HepG2 (cell line): ENCODE data around the gene C2CD3. TPM values are rescaled to one million over a fixed set of nuclear protein-coding genes. Genes with fewer than 3 reads are reported as not detected.

Experiments used
- ATAC-seq: fragments of 200-7000 bp; cut with Tn5 transposase; 3 replicates; pipeline ENCODE4 v1.9.1; 2020; ENCODE audit warnings: mild to moderate bottlenecking, moderate library complexity
- BruUV-seq: library from RNA; stranded (reverse); fragments of 400-500 nt; replicated peaks from 2 replicates; lab custom pipeline; 2021; lab: Mats Ljungman, UMichigan
- CTCF ChIA-PET: fragments of 300-600 bp; formaldehyde crosslinking; extraction: SDS; loops from one replicate; lab custom pipeline; 2021; ENCODE audit warnings: low total read pairs, inconsistent platforms, low intra/inter-chr PET ratio; lab: Yijun Ruan, JAX
- POLR2A ChIA-PET: fragments of 350-600 bp; sonication (Branson Sonifier 250); formaldehyde crosslinking; loops from one replicate; lab custom pipeline; 2020; ENCODE audit warnings: antibody characterized with exemption, inconsistent platforms; lab: Yijun Ruan, JAX
- DNase-seq: peaks from one replicate; pipeline ENCODE4 v3.0.0-alpha.2; 2015; ENCODE audit warnings: low spot score
- FAIRE-seq: peaks from 3 replicates; lab custom pipeline; 2011; peaks lifted over from hg19 to GRCh38; lab: Jason Lieb, UNC
- H2AFZ ChIP-seq: one replicate; pipeline ENCODE4 v1.6.1; 2011; ENCODE audit warnings: low read length, inconsistent platforms
- H3K27ac ChIP-seq: fragments of 300-600 bp; 3 replicates; pipeline ENCODE4 v1.8.0; 2011; ENCODE audit warnings: mixed run types, mild to moderate bottlenecking, mixed read lengths, low read length, inconsistent platforms; ENCODE audit not compliant: insufficient read depth; ENCODE audit errors: extremely low read length
- H3K27me3 ChIP-seq, 2 experiments: fragments of 200-600 bp in 1 of 2; 2 replicates in 1 of 2; 3 replicates in 1 of 2; pipeline versions ENCODE4 v1.6.0 to v1.8.0; 2011; ENCODE audit warnings: low read length in 2 of 2, mild to moderate bottlenecking in 2 of 2, moderate library complexity in 2 of 2, inconsistent platforms in 1 of 2; ENCODE audit not compliant: insufficient read depth in 2 of 2, control insufficient read depth in 1 of 2
- H3K36me3 ChIP-seq, 2 experiments: fragments of 200-600 bp in 1 of 2; replicated peaks in 1 of 2; 2 replicates in 1 of 2; 3 replicates in 1 of 2; pipeline versions ENCODE4 v1.5.1 to v1.8.0; 2011; ENCODE audit warnings: low read length in 2 of 2, inconsistent platforms in 1 of 2; ENCODE audit not compliant: insufficient read depth in 2 of 2, control insufficient read depth in 1 of 2
- H3K4me1 ChIP-seq: 2 replicates; pipeline ENCODE4 v1.5.1; 2012; ENCODE audit warnings: low read length, inconsistent platforms; ENCODE audit not compliant: insufficient read depth
- H3K4me2 ChIP-seq: 2 replicates; pipeline ENCODE4 v1.6.0; 2011; ENCODE audit warnings: low read depth, low read length, inconsistent platforms
- H3K4me3 ChIP-seq, 3 experiments: fragments of 200-600 bp in 1 of 3; sonication (generic), shearing (Covaris generic) in 1 of 3; replicated peaks in 1 of 3; 2 replicates each; pipeline ENCODE4 v1.5.1; 2011 to 2016; ENCODE audit warnings: low read length in 3 of 3, inconsistent platforms in 2 of 3, low read depth in 2 of 3, mild to moderate bottlenecking in 2 of 3, control low read depth in 1 of 3, mixed read lengths in 1 of 3; ENCODE audit not compliant: insufficient read depth in 1 of 3
- H3K79me2 ChIP-seq: one replicate; pipeline ENCODE4 v1.6.1; 2011; ENCODE audit warnings: low read length, inconsistent platforms; ENCODE audit not compliant: insufficient read depth
- H3K9ac ChIP-seq: 2 replicates; pipeline ENCODE4 v1.6.0; 2011; ENCODE audit warnings: mild to moderate bottlenecking, low read depth, low read length, inconsistent platforms; ENCODE audit not compliant: insufficient read depth
- H3K9me3 ChIP-seq: 2 replicates; pipeline ENCODE4 v1.5.1; 2012; ENCODE audit warnings: mild to moderate bottlenecking, low read length
- H4K20me1 ChIP-seq: 2 replicates; pipeline ENCODE4 v1.6.0; 2011; ENCODE audit warnings: inconsistent platforms, mild to moderate bottlenecking, low read length, moderate library complexity; ENCODE audit not compliant: insufficient read depth
- ADNP ChIP-seq: sonication (generic); formaldehyde crosslinking; IDR thresholded peaks from 2 replicates; pipeline ENCODE4 v1.4.0; 2020; ENCODE audit warnings: missing genetic modification reagents
- ATF7 ChIP-seq, 2 experiments: fragments of 450-650 bp in 1 of 2; sonication (generic) in 1 of 2; formaldehyde crosslinking in 1 of 2; IDR thresholded peaks; 2 replicates each; pipeline versions ENCODE4 v1.4.0 to v1.6.1; 2016 to 2020; ENCODE audit warnings: antibody characterized with exemption in 1 of 2, mild to moderate bottlenecking in 1 of 2, missing genetic modification reagents in 1 of 2
- ATF7-NPFF ChIP-seq: sonication (generic); formaldehyde crosslinking; IDR thresholded peaks from 2 replicates; pipeline ENCODE4 v1.8.1; 2023; ENCODE audit warnings: mild to moderate bottlenecking, low read depth, missing genetic modification reagents, moderate library complexity
- ATRX ChIP-seq: sonication (generic); formaldehyde crosslinking; IDR thresholded peaks from 2 replicates; pipeline ENCODE4 v1.4.0; 2020; ENCODE audit warnings: missing genetic modification reagents, borderline replicate concordance
- HDAC1 ChIP-seq: sonication (generic); formaldehyde crosslinking; IDR thresholded peaks from 2 replicates; pipeline ENCODE4 v1.5.1; 2020; ENCODE audit warnings: mild to moderate bottlenecking, missing genetic modification reagents
- HNF4A ChIP-seq: sonication (generic); formaldehyde crosslinking; IDR thresholded peaks from 2 replicates; pipeline ENCODE4 v1.4.0; 2020; ENCODE audit warnings: missing genetic modification reagents
- HNF4G ChIP-seq, 2 experiments: sonication (generic) in 1 of 2; formaldehyde crosslinking in 1 of 2; IDR thresholded peaks; 2 replicates each; pipeline versions ENCODE4 v1.4.0 to v1.6.1; 2011 to 2020; ENCODE audit warnings: borderline replicate concordance in 2 of 2, low read depth in 2 of 2, mild to moderate bottlenecking in 2 of 2, low read length in 1 of 2, missing genetic modification reagents in 1 of 2, moderate library complexity in 1 of 2
- HNRNPH1 ChIP-seq: fragments of 200-400 bp; formaldehyde crosslinking; optimal IDR thresholded peaks from 2 replicates; pipeline ENCODE3; 2017; ENCODE audit warnings: mild to moderate bottlenecking, low read depth, low read length
- MAFF ChIP-seq: IDR thresholded peaks from 2 replicates; pipeline ENCODE4 v1.6.1; 2011; ENCODE audit warnings: low read depth, low read length, improper control_type of control experiment
- MAFK ChIP-seq, 2 experiments: IDR thresholded peaks in 1 of 2; conservative IDR thresholded peaks in 1 of 2; 2 replicates each; pipeline ENCODE4 v1.6.1; 2011; ENCODE audit warnings: improper control_type of control experiment in 2 of 2, low read length in 2 of 2
- NCOR1 ChIP-seq: fragments of 200-600 bp; sonication (generic); IDR thresholded peaks from 2 replicates; pipeline ENCODE4 v1.7.0; 2017; ENCODE audit warnings: antibody characterized with exemption, low read length, borderline replicate concordance
- NFYC ChIP-seq: IDR thresholded peaks from 2 replicates; pipeline ENCODE4 v1.6.1; 2016; ENCODE audit warnings: missing genetic modification reagents, missing compliant biosample characterization
- RARA ChIP-seq: IDR thresholded peaks from 2 replicates; pipeline ENCODE4 v1.6.1; 2016; ENCODE audit warnings: missing genetic modification reagents, missing compliant biosample characterization
- SALL2 ChIP-seq: sonication (generic); formaldehyde crosslinking; IDR thresholded peaks from 2 replicates; pipeline ENCODE4 v1.8.1; 2023; ENCODE audit warnings: mild to moderate bottlenecking, missing genetic modification reagents, inconsistent platforms
- SNRNP70 ChIP-seq: fragments of 200-400 bp; formaldehyde crosslinking; IDR thresholded peaks from 2 replicates; pipeline ENCODE4 v1.6.1; 2017; ENCODE audit warnings: mild to moderate bottlenecking, low read depth, low read length, moderate library complexity
- ZEB1 ChIP-seq: IDR thresholded peaks from 2 replicates; pipeline ENCODE4 v1.6.1; 2012; ENCODE audit warnings: mild to moderate bottlenecking, low read depth, inconsistent platforms; ENCODE audit not compliant: insufficient replicate concordance
- ZFX ChIP-seq: sonication (generic); formaldehyde crosslinking; IDR thresholded peaks from 2 replicates; pipeline ENCODE4 v1.4.0; 2020; ENCODE audit warnings: mild to moderate bottlenecking, low read depth, missing genetic modification reagents, moderate library complexity
- ZNF577 ChIP-seq: sonication (generic); formaldehyde crosslinking; IDR thresholded peaks from 2 replicates; pipeline ENCODE4 v1.4.0; 2020; ENCODE audit warnings: mild to moderate bottlenecking, low read depth, missing genetic modification reagents, borderline replicate concordance
- WGBS: methylation state at CpG from one replicate; pipeline ENCODE4 v1.1.6; 2017; ENCODE audit warnings: low lambda C conversion rate; 5-methylcytosine and 5-hydroxymethylcytosine counted together
- in situ Hi-C: cut with HindIII; loops from 2 replicates; pipeline ENCODE4 v1.10.0; 2017; ENCODE audit warnings: low pct_unique_long_range_greater_than_20kb; ENCODE audit not compliant: extremely low pct_ligation_motif_present
- intact Hi-C: fragments of 100-400 bp; cut with micrococcal nuclease; formaldehyde crosslinking; loops from one replicate; pipeline ENCODE4 v1.10.0; 2022; ENCODE audit not compliant: unreplicated experiment
- polyA plus RNA-seq, 8 experiments: library from polyadenylated mRNA; depleted of rRNA in 3 of 8; stranded (reverse) in 7 of 8; unstranded in 1 of 8; fragments of >200 nt; fragmentation: Illumina TruSeq in 4 of 8; extraction: Trizol in 4 of 8; gene quantifications; 2 replicates each; pipeline versions ENCODE4 v1.2.1 to v1.2.3, GENCODE V29; 2011 to 2016; ENCODE audit warnings: low read depth in 4 of 8, missing spikeins in 1 of 8, mixed read lengths in 1 of 8; ENCODE audit not compliant: insufficient read depth in 1 of 8
- total RNA-seq, 5 experiments: library from RNA; depleted of rRNA; stranded (reverse); fragments of >200 nt; fragmentation: Illumina TruSeq; extraction: Trizol; gene quantifications; 2 replicates each; pipeline ENCODE4 v1.2.3, GENCODE V29; 2016; ENCODE audit warnings: low read depth in 1 of 5
- TF ChIP-seq, protein P1 (sequence below): IDR thresholded peaks from 2 replicates; pipeline ENCODE4 v1.6.1; 2012; ENCODE audit warnings: inconsistent platforms
- TF ChIP-seq, protein P2 (sequence below): sonication (generic); formaldehyde crosslinking; conservative IDR thresholded peaks from 2 replicates; pipeline ENCODE4 v1.4.0; 2020; ENCODE audit warnings: mild to moderate bottlenecking, missing genetic modification reagents, moderate library complexity
- TF ChIP-seq, protein P3 (sequence below): IDR thresholded peaks from 2 replicates; pipeline ENCODE4 v1.6.1; 2016

The C2CD3 gene
- total and polyA plus RNA-seq, 2 of the 13 experiments (the other 11 are each of a cell fraction or from before 2014, with no cell fraction given): 5.5 to 6.4 TPM

DNA sequence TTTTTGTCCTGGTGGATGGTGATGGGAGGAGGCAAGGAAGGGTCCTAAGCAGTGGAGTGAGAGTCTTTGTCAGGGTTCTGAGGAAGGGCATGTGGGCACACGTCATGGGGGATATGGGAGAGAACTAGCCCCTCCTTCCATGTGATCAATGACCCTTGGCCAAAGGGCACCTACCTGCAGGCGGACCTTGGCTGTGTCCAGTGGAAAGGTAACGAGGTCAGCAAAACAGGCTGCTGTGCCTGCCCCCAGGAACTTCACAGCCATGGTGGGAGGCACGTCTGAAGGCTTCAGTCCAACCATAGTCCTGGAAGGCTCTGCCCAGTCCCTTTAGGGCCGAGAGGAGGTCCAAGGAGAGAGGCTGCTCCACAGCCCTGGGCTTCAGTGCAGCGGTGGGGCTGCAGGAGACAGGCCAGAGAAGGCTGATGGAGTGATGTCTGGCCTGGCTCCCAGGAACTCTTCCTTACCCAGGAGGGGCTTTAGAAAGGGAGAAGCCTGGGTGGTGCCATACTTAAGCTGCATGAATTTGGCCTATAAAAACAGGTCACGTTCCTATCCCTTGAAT is 164.0 kb downstream of the C2CD3 start:
- ATAC-seq (peak; percentile 26; the same call in 2 of the 3 replicates), DNase-seq (no peak), FAIRE-seq (no peak)
- Histone ChIP-seq H3K36me3 (no peaks in the 10 kb centered on the region), H3K27me3 (no peaks in the 10 kb centered on the region), H3K9ac (no peak overlapping the region), H3K27ac (no peak overlapping the region), H3K4me1 (peaks cover 41% of the 10 kb centered on the region), H3K9me3 (no peaks in the 10 kb centered on the region), H3K4me3 (no peak overlapping the region; a peak in 1 of 6 replicates), H3K79me2 (no peaks in the 10 kb centered on the region), H2AFZ (no peak overlapping the region), H4K20me1 (no peaks in the 10 kb centered on the region), H3K4me2 (no peak overlapping the region)
- ChIA-PET CTCF (no interaction called here), POLR2A (interaction anchor here (1.0 kb wide), 1 partner anchor 12 kb away, joined by 3 read pairs; no protein-coding TSS in a partner anchor)
- no TSS peak for BruUV-seq
- intact Hi-C loops: no loop called here
- in situ Hi-C loops: no loop called here
- WGBS: 25% methylated on average over 5 of the region's 7 CpGs
- TF ChIP-seq ADNP: no peak
- 0 out of 2 replicates have a peak, but pooled peaks have one; percentile 18 for TF ChIP-seq NCOR1
- TF ChIP-seq ZNF577 (CRISPR knock-in tag): no peak
- TF ChIP-seq ATF7-NPFF (CRISPR knock-in tag): no peak
- 0 out of 2 replicates have a peak, but pooled peaks have one; percentile 26 for TF ChIP-seq MAFF
- no peak for TF ChIP-seq SALL2 (CRISPR knock-in tag)
- TF ChIP-seq, protein P1, sequence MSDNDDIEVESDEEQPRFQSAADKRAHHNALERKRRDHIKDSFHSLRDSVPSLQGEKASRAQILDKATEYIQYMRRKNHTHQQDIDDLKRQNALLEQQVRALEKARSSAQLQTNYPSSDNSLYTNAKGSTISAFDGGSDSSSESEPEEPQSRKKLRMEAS: peak; percentile 30; the same call in 1 of the 2 replicates
- no peak for TF ChIP-seq SNRNP70
- peak; percentile 50 for TF ChIP-seq ZEB1
- TF ChIP-seq HDAC1: 0 out of 2 replicates have a peak, but pooled peaks have one; percentile 44
- TF ChIP-seq HNRNPH1: no peak
- TF ChIP-seq, protein P2, sequence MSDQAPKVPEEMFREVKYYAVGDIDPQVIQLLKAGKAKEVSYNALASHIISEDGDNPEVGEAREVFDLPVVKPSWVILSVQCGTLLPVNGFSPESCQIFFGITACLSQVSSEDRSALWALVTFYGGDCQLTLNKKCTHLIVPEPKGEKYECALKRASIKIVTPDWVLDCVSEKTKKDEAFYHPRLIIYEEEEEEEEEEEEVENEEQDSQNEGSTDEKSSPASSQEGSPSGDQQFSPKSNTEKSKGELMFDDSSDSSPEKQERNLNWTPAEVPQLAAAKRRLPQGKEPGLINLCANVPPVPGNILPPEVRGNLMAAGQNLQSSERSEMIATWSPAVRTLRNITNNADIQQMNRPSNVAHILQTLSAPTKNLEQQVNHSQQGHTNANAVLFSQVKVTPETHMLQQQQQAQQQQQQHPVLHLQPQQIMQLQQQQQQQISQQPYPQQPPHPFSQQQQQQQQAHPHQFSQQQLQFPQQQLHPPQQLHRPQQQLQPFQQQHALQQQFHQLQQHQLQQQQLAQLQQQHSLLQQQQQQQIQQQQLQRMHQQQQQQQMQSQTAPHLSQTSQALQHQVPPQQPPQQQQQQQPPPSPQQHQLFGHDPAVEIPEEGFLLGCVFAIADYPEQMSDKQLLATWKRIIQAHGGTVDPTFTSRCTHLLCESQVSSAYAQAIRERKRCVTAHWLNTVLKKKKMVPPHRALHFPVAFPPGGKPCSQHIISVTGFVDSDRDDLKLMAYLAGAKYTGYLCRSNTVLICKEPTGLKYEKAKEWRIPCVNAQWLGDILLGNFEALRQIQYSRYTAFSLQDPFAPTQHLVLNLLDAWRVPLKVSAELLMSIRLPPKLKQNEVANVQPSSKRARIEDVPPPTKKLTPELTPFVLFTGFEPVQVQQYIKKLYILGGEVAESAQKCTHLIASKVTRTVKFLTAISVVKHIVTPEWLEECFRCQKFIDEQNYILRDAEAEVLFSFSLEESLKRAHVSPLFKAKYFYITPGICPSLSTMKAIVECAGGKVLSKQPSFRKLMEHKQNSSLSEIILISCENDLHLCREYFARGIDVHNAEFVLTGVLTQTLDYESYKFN (CRISPR knock-in tag): peak; percentile 40; the same call in 1 of the 2 replicates
- TF ChIP-seq, protein P3, sequence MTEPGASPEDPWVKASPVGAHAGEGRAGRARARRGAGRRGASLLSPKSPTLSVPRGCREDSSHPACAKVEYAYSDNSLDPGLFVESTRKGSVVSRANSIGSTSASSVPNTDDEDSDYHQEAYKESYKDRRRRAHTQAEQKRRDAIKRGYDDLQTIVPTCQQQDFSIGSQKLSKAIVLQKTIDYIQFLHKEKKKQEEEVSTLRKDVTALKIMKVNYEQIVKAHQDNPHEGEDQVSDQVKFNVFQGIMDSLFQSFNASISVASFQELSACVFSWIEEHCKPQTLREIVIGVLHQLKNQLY (CRISPR knock-in tag): no peak
- 0 out of 2 replicates have a peak, but pooled peaks have one; percentile 7 for TF ChIP-seq ZFX (CRISPR knock-in tag)
- no peak for TF ChIP-seq ATRX
- TF ChIP-seq ATF7 (IDR thresholded peaks at IDR 0.05): no peak
- no peak for TF ChIP-seq ATF7 (CRISPR knock-in tag; IDR thresholded peaks at IDR 0.05)
- TF ChIP-seq RARA: peak; percentile 54
- peak; percentile 78 for TF ChIP-seq HNF4A (CRISPR knock-in tag)
- TF ChIP-seq MAFK (conservative IDR thresholded peaks at IDR 0.05 in 1 of 2, IDR thresholded peaks at IDR 0.05 in 1 of 2; ENCODE audit: low read length in 2 of 2): peak; percentile 42 to 45
- peak; percentile 21; the same call in 1 of the 2 replicates for TF ChIP-seq HNF4G (IDR thresholded peaks at IDR 0.05; ENCODE audit: borderline replicate concordance, low read depth, low read length)
- TF ChIP-seq HNF4G (CRISPR knock-in tag; IDR thresholded peaks at IDR 0.05; ENCODE audit: borderline replicate concordance, low read depth): no peak
- no peak for TF ChIP-seq NFYC (CRISPR knock-in tag)
